GM19324 (cell line): ENCODE measurements around the gene DCP2.
"Not testable (repeated sequence)": the region's sequence is repeated elsewhere in the genome, so short reads cannot be mapped to it uniquely, and the experiment has no call there.

Experiments
- ATAC-seq: cut with Tn5 transposase; IDR thresholded peaks from one replicate; pipeline ENCODE4 v1.9.1; 2021; ENCODE audit warnings: mild to moderate bottlenecking, moderate library complexity; ENCODE audit not compliant: unreplicated experiment, low FRiP score

DCP2 gene

DNA sequence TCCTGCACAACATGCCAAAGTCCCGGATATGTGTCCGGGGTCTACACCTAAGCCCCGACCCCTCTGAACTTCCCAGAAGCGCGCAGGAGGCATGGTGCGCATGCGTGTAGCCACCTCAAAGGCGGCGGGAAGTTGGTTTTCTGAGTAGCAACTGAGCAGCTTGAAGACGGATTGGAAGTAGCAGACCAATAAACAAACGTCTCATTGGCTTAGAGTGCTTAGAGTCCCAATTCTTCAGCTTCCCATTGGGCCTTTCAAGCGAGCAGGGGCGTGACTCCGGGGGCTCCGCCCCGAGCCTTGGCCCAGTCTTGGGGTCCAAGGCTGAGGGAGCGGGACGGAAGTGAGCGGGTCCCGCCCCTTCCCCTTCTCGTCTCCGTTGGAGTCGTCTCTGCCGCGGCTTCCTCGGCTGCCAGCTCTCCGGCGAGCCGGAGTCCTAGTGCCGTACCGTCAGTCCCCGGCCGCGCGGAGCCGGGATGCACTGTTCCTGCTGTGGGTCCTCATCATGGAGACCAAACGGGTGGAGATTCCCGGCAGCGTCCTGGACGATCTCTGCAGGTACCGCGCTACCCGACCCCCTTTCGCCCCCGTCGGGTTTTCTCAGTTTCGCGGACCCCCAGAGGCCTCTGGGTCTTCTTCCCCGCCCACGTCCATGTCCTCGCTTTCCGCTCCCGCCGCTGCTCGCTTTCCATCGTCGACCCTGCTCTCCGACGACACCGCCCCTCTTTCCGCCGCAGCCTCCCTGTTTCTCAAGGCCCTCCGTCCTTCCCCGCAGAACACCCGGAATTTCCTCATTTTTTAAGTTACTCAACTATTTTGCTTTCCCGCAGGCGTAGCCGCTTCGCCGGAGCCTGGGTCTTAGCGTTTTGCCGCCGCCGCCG lies at the start of gene DCP2:
Gene DCP2, plus strand, starts transcription at position 367 of the 878 bp plus-strand sequence. Its CDS starts 136 bp downstream, at position 503.
- peak; percentile 99 for ATAC-seq

GRCh38 chr5:112929336-112930081 lies 47.1 kb upstream of the DCP2 start:
- peak; percentile 65 for ATAC-seq

GRCh38 chr5:112930082-112930344 lies 46.6 kb upstream of the DCP2 start:
- peak; percentile 35 for ATAC-seq

DNA sequence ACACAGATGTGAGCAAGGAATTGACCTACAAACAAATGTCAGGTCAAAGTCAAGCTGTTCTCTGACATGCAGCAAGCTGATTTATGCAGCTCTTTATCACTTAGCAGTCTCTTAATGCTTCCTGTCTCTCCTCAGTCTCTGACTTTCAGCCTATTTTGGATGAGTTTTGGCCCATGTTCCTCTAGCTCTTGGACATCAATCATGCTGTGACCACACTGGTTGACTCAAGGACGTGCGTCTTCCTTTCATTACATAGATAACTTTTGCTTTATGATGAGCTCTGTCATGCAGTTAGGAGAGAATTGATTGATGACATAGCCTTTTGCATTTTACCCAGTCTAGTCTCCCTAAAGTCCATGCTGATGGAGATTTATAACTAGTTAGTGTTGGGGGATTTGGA lies 45.1 kb upstream of the DCP2 start:
- ATAC-seq, result no peak

GRCh38 chr5:112933105-112933504 lies 43.5 kb upstream of the DCP2 start:
- ATAC-seq, result no peak

DNA sequence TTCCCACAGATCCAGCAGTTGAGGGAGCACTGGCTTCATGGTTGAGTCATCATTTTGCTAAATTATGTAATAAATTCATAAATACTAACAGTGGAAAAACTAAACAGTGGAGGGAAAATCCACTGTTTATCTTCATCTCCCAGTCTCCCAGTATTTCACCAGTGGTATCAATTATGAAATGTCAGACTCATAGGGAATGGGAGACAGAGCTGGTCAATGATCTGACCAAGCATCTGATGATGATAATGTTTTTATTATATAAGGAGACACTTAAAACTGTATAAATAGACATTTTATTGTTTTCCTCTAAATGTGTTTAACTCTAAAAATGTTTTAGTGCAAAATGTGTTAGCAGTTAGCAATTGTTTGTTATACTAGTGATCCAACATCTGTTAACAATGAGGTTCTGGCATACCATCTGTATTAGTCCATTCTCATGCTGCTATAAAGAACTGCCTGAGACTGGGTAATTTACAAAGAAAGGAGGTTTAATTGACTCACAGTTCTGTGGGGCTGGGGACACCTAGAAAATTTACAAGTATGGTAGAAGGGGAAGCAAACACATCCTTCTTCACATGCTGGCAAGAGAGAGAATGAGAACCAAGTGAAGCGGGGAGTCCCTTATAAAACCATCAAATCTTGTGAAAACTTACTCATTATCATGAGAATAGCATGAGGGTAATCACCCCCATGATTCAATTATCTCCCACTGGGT lies 42.8 kb upstream of the DCP2 start:
- no peak for ATAC-seq

DNA sequence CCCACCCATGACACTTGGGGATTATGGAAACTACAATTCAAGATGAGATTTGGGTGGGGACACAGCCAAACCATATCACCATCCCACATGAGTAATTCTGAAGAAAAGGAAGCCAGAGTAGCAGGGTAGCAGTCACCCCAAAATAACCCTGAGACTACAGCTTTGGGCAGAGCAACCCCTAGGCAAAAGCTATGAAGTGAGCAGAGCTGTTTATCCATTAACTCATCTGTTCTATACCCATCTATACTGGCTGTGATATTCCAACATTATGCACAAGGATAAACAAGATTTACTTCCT lies 42.3 kb upstream of the DCP2 start:
- no peak for ATAC-seq

GRCh38 chr5:112935675-112936074 lies 40.9 kb upstream of the DCP2 start:
- ATAC-seq, result no peak

- ATAC-seq, result no peak
Observed at GRCh38 chr5:112938286-112938685, 38.3 kb upstream of the DCP2 start.

- no peak for ATAC-seq
Observed at GRCh38 chr5:112940670-112941069, 35.9 kb upstream of the DCP2 start.

DNA sequence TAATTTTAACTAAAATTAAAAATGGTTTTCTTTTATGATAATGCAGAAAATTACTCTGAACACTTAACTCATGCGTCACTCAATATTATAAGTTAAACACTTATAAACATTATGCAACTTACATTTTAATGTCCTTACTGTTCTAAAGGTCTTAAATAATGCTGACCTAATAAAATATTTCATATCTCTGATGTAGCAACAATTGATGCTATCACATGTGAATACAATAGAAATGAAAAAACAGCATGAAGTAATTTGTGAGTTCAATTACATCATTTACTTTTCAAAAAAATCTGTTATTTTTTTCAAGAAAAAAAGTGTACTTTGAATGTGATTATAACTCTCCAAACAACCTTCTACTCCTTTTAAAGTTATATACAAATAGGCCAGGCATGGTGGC lies 28.1 kb upstream of the DCP2 start:
- no peak for ATAC-seq

DNA sequence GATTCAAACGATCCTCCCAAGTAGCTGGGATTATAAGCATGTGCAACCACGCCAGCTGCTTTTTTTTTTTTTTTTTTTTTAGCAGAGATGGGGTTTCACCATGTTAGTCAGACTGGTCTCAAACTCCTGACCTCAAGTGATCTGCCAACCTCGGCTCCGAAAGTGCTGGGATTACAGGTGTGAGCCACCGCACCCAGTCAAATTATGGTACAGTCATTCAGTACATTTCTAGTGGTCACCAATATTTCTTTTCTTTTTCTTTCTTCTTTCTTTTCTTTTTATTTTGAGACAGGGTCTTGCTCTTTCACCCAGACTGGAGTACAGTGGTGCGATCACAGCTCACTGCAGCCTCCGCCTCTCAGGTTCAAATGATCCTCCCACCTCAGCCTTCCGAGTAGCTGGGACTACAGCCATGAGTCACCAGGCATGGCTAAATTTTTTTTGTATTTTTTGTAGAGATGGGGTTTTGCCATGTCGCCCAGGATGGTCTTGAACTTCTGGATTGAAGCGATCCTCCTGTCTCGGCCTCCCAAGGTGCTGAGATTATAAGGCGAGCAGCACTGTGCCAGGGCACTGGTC lies 25.4 kb upstream of the DCP2 start:
- ATAC-seq, result no peak

DNA sequence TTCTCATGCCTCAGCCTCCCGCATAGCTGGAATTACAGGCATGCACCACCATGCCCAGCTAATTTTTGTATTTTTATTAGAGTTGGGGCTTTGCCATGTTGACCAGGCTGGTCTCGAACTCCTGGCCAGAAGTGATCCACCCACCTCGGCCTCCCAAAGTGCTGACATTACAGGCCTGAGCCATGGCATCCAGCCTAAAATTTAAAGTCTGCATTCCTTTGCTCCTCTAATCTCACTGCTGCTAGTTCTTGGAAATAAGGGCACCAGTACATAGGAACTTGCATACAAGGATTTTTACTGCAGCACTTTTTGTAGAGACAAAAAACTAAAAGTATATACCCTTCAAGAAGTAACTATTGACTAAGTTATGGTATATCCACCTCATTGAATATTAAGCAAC lies 20.0 kb upstream of the DCP2 start:
- ATAC-seq, result no peak

DNA sequence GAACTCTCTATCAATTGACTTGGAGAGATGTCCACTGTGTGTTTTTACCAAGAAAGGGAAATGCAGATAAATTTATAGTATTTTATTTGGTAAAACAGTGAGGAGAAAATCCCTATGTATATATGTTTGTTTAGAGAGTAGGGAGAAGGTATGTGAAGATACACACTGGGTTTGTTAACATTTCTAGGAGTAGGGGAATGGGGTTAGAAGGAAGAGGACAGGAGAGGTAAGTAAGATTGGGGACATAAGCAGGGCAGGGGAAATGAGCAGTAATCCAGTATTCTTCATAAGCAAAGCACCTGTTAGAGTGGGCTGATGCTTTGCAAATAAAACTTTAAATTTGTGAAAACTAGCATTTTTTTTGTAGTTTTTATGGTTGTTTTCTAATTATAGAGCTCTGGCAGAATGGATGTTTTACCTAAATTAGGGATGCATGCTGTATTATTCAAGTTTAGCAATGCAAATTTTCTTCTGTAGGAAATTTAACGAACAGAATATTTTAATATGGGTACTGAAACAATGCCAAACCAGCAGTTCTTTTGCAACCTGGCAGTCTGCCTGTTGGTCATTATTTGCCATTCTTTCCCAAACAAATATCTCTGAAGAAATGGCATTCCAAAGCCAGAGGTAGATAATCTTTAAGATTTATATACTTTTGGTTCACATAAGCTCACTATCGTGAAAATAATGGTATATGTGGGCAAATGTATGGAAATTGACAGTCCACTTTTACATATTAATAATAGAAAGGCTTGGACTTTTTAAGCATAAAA lies 19.4 kb upstream of the DCP2 start:
- no peak for ATAC-seq

DNA sequence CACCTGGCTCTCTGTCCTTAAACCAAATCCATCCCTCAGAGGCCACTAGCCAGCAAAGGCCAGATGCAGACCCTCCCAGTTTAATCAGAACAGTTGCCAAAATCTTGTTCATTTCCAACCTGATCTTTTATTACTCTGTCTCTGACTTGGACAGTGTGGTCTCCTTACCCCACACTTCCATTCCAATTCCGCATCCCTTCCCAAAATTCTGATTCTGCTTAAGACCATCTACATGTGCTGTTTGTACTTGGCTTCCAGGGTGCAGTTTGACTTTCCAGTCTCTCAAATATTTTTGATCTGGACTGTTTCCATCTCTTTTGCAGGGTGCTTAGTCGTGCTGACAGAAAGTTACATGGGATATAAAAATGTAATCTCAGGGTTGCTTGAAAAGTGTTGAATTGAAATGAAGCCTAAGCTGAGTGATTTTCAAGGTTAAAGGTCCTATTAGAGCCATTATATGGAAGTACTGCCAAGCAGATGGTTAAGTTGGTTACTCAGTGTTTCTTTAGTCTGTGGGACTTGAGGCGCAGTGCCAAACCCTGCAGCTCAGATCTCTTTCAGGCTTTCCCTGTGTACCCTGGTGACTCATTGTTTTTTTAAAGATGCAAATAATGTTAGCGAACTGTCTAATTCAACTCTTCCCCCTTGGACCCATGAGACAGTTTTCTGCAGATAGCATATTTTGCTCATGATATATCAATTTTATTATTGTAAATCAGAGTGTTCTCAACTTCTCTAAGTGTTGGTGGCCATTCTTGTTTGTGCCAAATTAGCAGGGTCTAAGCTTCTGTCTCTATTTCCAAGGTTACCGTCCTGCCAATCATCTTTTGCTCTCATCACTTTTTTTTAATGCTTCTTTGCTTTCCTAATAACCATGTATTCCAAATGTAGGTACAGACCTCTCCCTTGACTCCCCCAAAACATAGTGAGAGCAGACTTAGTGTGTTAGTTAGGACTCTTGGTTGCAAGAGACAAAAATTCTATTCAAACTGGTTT lies 18.2 kb upstream of the DCP2 start:
- peak; percentile 86 for ATAC-seq

GRCh38 chr5:112959872-112960271 lies 16.7 kb upstream of the DCP2 start:
- ATAC-seq, result not testable (repeated sequence)

- no peak for ATAC-seq
Observed at GRCh38 chr5:112960315-112960714, 16.3 kb upstream of the DCP2 start.

DNA sequence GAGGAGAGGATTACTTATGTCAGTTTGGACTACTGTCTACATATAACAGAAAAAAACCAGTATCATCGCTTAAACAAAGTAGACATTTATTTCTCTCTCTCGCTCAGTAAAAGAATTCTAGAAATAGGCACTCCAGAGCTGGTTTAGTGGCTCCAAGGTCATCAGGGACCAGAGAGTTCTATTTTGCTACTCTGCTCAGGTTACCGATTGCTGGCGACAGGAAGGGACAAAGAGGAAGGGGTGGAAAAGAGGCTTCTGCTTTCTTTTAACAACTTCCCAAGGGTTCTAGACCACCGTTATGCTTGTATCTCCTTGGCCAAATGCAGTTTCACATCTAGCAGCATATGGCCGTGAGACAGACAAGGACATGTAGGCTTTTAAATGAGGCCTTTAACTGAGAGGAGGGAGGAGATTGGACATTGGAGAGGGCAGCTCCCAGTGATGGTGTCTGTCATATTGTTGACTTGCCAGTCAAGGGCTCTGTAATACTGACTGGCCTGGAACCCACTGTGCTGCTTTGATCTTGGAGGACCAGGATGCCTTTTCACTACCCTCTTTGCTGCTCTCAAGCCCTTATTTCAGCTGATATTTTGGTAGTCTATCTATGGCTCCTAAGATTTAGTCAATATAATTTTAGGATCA lies 15.6 kb upstream of the DCP2 start:
- no peak for ATAC-seq

DNA sequence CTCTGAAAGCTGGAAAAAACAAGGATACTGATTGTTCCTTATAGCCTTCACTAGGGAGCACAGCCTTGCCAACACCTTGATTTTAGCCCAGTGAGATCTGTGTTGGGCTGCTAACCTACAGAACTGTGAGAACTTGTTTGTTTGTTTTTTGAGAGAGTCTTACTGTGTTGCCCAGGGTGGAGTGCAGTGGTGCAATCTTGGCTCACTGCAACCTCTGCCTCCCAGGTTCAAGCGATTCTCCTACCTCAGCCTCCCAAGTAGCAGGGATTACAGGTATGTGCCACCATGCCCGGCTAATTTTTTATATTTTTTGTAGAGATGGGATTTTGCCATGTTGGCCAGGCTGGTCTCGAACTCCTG lies 13.2 kb upstream of the DCP2 start:
- ATAC-seq, result not testable (repeated sequence)
